Upper lobe of left lung (tissue), 4 donors: ENCODE measurements around the gene TMEM37.

ENCODE experiments used
- CTCF ChIP-seq, 6 experiments: fragments of 450-650 bp in 4 of 6; fragments of 200-600 bp in 2 of 6; sonication (generic) in 2 of 6; IDR thresholded peaks; one replicate each; pipeline ENCODE4 v1.5.1; 2016 to 2019; ENCODE audit warnings: antibody characterized with exemption in 6 of 6
- EP300 ChIP-seq, 4 donors: sonication (generic); formaldehyde crosslinking; IDR thresholded peaks; one replicate each; pipeline ENCODE4 v1.5.1; 2017; ENCODE audit warnings: antibody characterized with exemption in 4 of 4, control low read depth in 2 of 4
- POLR2A ChIP-seq, 4 donors: fragments of 450-650 bp; IDR thresholded peaks; one replicate each; pipeline ENCODE4 v1.5.1; 2016 to 2017; ENCODE audit warnings: antibody characterized with exemption in 4 of 4, mild to moderate bottlenecking in 2 of 4
- POLR2AphosphoS5 ChIP-seq, 2 donors: sonication (generic); formaldehyde crosslinking; IDR thresholded peaks; one replicate each; pipeline ENCODE4 v1.5.1; 2017; ENCODE audit warnings: antibody characterized with exemption in 2 of 2

DNA sequence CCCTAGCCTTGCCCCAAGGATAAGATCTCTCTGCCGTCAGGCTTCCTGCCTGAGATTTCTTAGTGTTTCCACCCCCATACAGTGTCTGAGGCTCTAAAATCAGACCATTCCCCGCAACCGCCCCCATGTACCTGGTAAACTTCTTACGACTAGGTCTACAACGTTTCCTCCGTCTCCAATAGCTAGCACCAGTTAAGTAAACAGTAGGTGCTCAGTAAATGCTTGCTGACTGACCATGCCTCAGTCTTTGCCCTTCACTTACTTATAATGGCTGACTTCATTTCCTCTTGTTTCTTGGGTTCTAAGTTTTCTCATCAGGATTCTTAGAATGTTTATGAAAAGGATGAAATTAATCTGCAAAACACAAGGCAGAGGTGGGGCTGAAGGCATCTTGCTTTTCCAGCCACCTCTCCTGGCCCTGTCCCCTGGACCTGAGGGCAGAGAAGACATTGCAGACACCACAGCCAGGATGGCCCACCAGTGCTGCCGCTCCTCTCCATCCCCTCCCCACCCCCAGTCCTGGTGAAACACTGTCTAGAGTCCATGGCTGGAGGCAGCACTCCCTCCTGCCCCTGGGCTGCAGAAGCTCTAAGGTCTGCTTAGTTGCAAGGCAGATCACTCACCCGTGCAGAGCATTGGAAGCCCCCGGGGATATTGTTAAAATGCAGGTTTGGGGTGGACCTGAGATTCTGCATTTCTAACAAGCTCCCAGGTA, 16.9 kb downstream of the TMEM37 start:
- TF ChIP-seq POLR2AphosphoS5 (IDR thresholded peaks at IDR 0.05) (no peak), POLR2A (IDR thresholded peaks at IDR 0.05) (no peak), CTCF (IDR thresholded peaks at IDR 0.05) (no peak), EP300 (IDR thresholded peaks at IDR 0.05) (no peak)
